WTC11 (cell line): Measurements from ENCODE around the gene DNAJC5G.

Experiments
- CBFB ChIP-seq: sonication (generic); formaldehyde crosslinking; IDR thresholded peaks from 2 replicates; pipeline ENCODE4 v1.8.1; 2022; ENCODE audit warnings: mild to moderate bottlenecking, low read depth, missing genetic modification reagents
- MYBL2 ChIP-seq: sonication (generic); formaldehyde crosslinking; IDR thresholded peaks from 2 replicates; pipeline ENCODE4 v1.8.1; 2023; ENCODE audit warnings: mild to moderate bottlenecking, moderate library complexity, missing genetic modification reagents
- NR1H2 ChIP-seq: sonication (generic); formaldehyde crosslinking; IDR thresholded peaks from 2 replicates; pipeline ENCODE4 v1.9.0; 2021; ENCODE audit warnings: mild to moderate bottlenecking, moderate library complexity, missing genetic modification reagents
- NR3C1 ChIP-seq: sonication (generic); formaldehyde crosslinking; conservative IDR thresholded peaks from 2 replicates; pipeline ENCODE4 v1.8.1; 2023; ENCODE audit warnings: low read depth, mild to moderate bottlenecking, missing genetic modification reagents
- OVOL2 ChIP-seq: fragments of 250-450 bp; sonication (Bioruptor Pico); IDR thresholded peaks from 2 replicates; pipeline ENCODE4 v1.9.0; 2021; ENCODE audit warnings: mild to moderate bottlenecking, borderline replicate concordance
- SOX15 ChIP-seq: fragments of 250-450 bp; sonication (Bioruptor Pico); IDR thresholded peaks from 2 replicates; pipeline ENCODE4 v1.9.0; 2021; ENCODE audit warnings: mild to moderate bottlenecking
- TCF7 ChIP-seq: sonication (generic); formaldehyde crosslinking; IDR thresholded peaks from 2 replicates; pipeline ENCODE4 v1.8.0; 2022; ENCODE audit warnings: mild to moderate bottlenecking, low read depth, missing genetic modification reagents, moderate library complexity
- TEAD4 ChIP-seq: sonication (generic); formaldehyde crosslinking; IDR thresholded peaks from 2 replicates; pipeline ENCODE4 v1.8.0; 2022; ENCODE audit warnings: mild to moderate bottlenecking, missing genetic modification reagents
- TF ChIP-seq, protein P1 (sequence below): sonication (generic); formaldehyde crosslinking; IDR thresholded peaks from 2 replicates; pipeline ENCODE4 v1.8.1; 2023; ENCODE audit warnings: mild to moderate bottlenecking, missing genetic modification reagents, moderate library complexity
- TF ChIP-seq, protein P2 (sequence below): fragments of 200-600 bp; IDR thresholded peaks from 2 replicates; pipeline ENCODE4 v1.8.0; 2022; ENCODE audit warnings: antibody characterized with exemption
- TF ChIP-seq, protein P3 (sequence below): sonication (generic); formaldehyde crosslinking; IDR thresholded peaks from 2 replicates; pipeline ENCODE4 v1.8.1; 2022; ENCODE audit warnings: low read depth, missing genetic modification reagents, borderline replicate concordance
- TF ChIP-seq, protein P4 (sequence below): sonication (generic); formaldehyde crosslinking; IDR thresholded peaks from 2 replicates; pipeline ENCODE4 v1.8.1; 2022; ENCODE audit warnings: mild to moderate bottlenecking, moderate library complexity, missing genetic modification reagents
- TF ChIP-seq, protein P5 (sequence below): sonication (generic); formaldehyde crosslinking; conservative IDR thresholded peaks from 2 replicates; pipeline ENCODE4 v1.8.1; 2023; ENCODE audit warnings: mild to moderate bottlenecking, low read depth, missing genetic modification reagents, moderate library complexity

DNA sequence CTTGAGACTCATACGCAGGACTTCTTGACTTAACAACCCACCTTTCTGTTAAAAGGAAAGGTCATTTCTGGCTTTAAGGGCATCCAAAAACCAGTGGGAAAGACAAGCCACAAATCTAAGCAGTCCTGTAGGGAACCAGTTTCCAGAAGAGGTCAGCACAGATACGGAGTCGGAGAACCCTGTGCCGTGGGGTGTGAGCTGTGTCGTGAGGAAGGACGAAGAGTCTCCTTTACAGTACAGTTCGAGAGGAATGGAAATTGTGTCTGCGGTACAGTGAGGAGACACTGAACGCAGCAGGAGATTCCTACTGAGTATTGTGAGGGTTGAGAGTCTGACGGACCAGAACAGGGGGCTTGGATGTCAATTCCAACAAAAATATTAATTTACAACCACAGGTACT, 30.1 kb upstream of the DNAJC5G start:
- no peak for TF ChIP-seq SOX15 (CRISPR knock-in tag)
- TF ChIP-seq, protein P1, sequence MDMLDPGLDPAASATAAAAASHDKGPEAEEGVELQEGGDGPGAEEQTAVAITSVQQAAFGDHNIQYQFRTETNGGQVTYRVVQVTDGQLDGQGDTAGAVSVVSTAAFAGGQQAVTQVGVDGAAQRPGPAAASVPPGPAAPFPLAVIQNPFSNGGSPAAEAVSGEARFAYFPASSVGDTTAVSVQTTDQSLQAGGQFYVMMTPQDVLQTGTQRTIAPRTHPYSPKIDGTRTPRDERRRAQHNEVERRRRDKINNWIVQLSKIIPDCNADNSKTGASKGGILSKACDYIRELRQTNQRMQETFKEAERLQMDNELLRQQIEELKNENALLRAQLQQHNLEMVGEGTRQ (CRISPR knock-in tag) = no peak
- no peak for TF ChIP-seq TEAD4 (CRISPR knock-in tag)
- TF ChIP-seq, protein P2, sequence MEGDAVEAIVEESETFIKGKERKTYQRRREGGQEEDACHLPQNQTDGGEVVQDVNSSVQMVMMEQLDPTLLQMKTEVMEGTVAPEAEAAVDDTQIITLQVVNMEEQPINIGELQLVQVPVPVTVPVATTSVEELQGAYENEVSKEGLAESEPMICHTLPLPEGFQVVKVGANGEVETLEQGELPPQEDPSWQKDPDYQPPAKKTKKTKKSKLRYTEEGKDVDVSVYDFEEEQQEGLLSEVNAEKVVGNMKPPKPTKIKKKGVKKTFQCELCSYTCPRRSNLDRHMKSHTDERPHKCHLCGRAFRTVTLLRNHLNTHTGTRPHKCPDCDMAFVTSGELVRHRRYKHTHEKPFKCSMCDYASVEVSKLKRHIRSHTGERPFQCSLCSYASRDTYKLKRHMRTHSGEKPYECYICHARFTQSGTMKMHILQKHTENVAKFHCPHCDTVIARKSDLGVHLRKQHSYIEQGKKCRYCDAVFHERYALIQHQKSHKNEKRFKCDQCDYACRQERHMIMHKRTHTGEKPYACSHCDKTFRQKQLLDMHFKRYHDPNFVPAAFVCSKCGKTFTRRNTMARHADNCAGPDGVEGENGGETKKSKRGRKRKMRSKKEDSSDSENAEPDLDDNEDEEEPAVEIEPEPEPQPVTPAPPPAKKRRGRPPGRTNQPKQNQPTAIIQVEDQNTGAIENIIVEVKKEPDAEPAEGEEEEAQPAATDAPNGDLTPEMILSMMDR = no peak
- no peak for TF ChIP-seq NR1H2
- TF ChIP-seq CBFB = no peak
- TF ChIP-seq, protein P3, sequence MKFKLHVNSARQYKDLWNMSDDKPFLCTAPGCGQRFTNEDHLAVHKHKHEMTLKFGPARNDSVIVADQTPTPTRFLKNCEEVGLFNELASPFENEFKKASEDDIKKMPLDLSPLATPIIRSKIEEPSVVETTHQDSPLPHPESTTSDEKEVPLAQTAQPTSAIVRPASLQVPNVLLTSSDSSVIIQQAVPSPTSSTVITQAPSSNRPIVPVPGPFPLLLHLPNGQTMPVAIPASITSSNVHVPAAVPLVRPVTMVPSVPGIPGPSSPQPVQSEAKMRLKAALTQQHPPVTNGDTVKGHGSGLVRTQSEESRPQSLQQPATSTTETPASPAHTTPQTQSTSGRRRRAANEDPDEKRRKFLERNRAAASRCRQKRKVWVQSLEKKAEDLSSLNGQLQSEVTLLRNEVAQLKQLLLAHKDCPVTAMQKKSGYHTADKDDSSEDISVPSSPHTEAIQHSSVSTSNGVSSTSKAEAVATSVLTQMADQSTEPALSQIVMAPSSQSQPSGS (CRISPR knock-in tag) = no peak
- TF ChIP-seq NR3C1 (CRISPR knock-in tag) = no peak
- TF ChIP-seq, protein P4, sequence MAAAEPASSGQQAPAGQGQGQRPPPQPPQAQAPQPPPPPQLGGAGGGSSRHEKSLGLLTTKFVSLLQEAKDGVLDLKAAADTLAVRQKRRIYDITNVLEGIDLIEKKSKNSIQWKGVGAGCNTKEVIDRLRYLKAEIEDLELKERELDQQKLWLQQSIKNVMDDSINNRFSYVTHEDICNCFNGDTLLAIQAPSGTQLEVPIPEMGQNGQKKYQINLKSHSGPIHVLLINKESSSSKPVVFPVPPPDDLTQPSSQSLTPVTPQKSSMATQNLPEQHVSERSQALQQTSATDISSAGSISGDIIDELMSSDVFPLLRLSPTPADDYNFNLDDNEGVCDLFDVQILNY (CRISPR knock-in tag) = no peak
- no peak for TF ChIP-seq MYBL2 (CRISPR knock-in tag)
- TF ChIP-seq, protein P5, sequence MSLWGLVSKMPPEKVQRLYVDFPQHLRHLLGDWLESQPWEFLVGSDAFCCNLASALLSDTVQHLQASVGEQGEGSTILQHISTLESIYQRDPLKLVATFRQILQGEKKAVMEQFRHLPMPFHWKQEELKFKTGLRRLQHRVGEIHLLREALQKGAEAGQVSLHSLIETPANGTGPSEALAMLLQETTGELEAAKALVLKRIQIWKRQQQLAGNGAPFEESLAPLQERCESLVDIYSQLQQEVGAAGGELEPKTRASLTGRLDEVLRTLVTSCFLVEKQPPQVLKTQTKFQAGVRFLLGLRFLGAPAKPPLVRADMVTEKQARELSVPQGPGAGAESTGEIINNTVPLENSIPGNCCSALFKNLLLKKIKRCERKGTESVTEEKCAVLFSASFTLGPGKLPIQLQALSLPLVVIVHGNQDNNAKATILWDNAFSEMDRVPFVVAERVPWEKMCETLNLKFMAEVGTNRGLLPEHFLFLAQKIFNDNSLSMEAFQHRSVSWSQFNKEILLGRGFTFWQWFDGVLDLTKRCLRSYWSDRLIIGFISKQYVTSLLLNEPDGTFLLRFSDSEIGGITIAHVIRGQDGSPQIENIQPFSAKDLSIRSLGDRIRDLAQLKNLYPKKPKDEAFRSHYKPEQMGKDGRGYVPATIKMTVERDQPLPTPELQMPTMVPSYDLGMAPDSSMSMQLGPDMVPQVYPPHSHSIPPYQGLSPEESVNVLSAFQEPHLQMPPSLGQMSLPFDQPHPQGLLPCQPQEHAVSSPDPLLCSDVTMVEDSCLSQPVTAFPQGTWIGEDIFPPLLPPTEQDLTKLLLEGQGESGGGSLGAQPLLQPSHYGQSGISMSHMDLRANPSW (CRISPR knock-in tag) = no peak
- TF ChIP-seq OVOL2 (CRISPR knock-in tag) = no peak
- no peak for TF ChIP-seq TCF7 (CRISPR knock-in tag)
